OCI-LY1 (cell line): ENCODE data around the gene GRK1.

Source experiments
- H2AFZ ChIP-seq: fragments of 200-600 bp; sonication (generic), shearing (Covaris generic); 2 replicates; pipeline ENCODE4 v1.6.0; 2014; ENCODE audit warnings: antibody characterized with exemption, mild to moderate bottlenecking, low read length
- H3F3A ChIP-seq: fragments of 200-600 bp; sonication (generic), shearing (Covaris generic); 2 replicates; pipeline ENCODE4 v1.6.0; 2014; ENCODE audit warnings: mild to moderate bottlenecking, antibody characterized with exemption, low read length, moderate library complexity; ENCODE audit not compliant: insufficient read depth
- H3K27ac ChIP-seq: fragments of 200-600 bp; sonication (generic); 2 replicates; pipeline ENCODE4 v1.5.1; 2014; ENCODE audit warnings: low read length, mixed run types, mild to moderate bottlenecking, low read depth; ENCODE audit not compliant: poor library complexity, severe bottlenecking
- H3K27me3 ChIP-seq: fragments of 200-600 bp; sonication (generic); 2 replicates; pipeline ENCODE4 v1.6.0; 2014; ENCODE audit warnings: antibody characterized with exemption, mild to moderate bottlenecking, low read length, moderate library complexity; ENCODE audit not compliant: insufficient read depth
- H3K36me3 ChIP-seq: fragments of 200-600 bp; sonication (generic); 2 replicates; pipeline ENCODE4 v1.6.1; 2014; ENCODE audit warnings: mild to moderate bottlenecking, antibody characterized with exemption, low read length, moderate library complexity, mixed read lengths; ENCODE audit not compliant: insufficient read depth
- H3K4me1 ChIP-seq: fragments of 200-600 bp; sonication (generic); 2 replicates; pipeline ENCODE4 v1.5.1; 2014; ENCODE audit warnings: mild to moderate bottlenecking, low read length, moderate library complexity; ENCODE audit not compliant: insufficient read depth, severe bottlenecking
- H3K4me2 ChIP-seq: fragments of 200-600 bp; sonication (generic), shearing (Covaris generic); 2 replicates; pipeline ENCODE4 v1.6.1; 2014; ENCODE audit warnings: low read length
- H3K4me3 ChIP-seq: fragments of 200-600 bp; sonication (generic); 2 replicates; pipeline ENCODE4 v1.5.1; 2014; ENCODE audit warnings: low read length, low read depth, mild to moderate bottlenecking, mixed read lengths; ENCODE audit not compliant: poor library complexity, severe bottlenecking
- H3K79me2 ChIP-seq: fragments of 200-600 bp; shearing (Covaris generic); 2 replicates; pipeline ENCODE4 v1.6.1; 2016; ENCODE audit warnings: mixed run types, low read length, mixed read lengths; ENCODE audit not compliant: insufficient read depth
- H3K9ac ChIP-seq: fragments of 200-600 bp; sonication (generic), shearing (Covaris generic); 2 replicates; pipeline ENCODE4 v1.6.1; 2014; ENCODE audit warnings: mild to moderate bottlenecking, low read length, mixed read lengths
- H3K9me2 ChIP-seq: fragments of 200-600 bp; sonication (generic), shearing (Covaris generic); 2 replicates; pipeline ENCODE4 v1.6.1; 2014; ENCODE audit warnings: low read depth, mild to moderate bottlenecking, low read length, mixed read lengths
- H3K9me3 ChIP-seq: fragments of 200-600 bp; shearing (Covaris generic); 2 replicates; pipeline ENCODE4 v1.6.1; 2014; ENCODE audit warnings: low read length, mixed read lengths
- H4K20me1 ChIP-seq: fragments of 200-600 bp; sonication (generic), shearing (Covaris generic); 2 replicates; pipeline ENCODE4 v1.6.0; 2016; ENCODE audit warnings: mild to moderate bottlenecking, low read length; ENCODE audit not compliant: insufficient read depth
- EZH2 ChIP-seq: fragments of 200-600 bp; sonication (generic), shearing (Covaris generic); IDR thresholded peaks from 2 replicates; pipeline ENCODE4 v1.8.0; 2017; ENCODE audit warnings: borderline replicate concordance, mixed run types, mild to moderate bottlenecking, antibody characterized with exemption, low read length, moderate library complexity, mixed read lengths
- TF ChIP-seq, protein P1 (sequence below): fragments of 200-600 bp; sonication (generic), shearing (Covaris generic); IDR thresholded peaks from 2 replicates; pipeline ENCODE4 v1.5.1; 2017; ENCODE audit warnings: mild to moderate bottlenecking, antibody characterized with exemption, low read length, moderate library complexity, mixed read lengths

The GRK1 gene

DNA sequence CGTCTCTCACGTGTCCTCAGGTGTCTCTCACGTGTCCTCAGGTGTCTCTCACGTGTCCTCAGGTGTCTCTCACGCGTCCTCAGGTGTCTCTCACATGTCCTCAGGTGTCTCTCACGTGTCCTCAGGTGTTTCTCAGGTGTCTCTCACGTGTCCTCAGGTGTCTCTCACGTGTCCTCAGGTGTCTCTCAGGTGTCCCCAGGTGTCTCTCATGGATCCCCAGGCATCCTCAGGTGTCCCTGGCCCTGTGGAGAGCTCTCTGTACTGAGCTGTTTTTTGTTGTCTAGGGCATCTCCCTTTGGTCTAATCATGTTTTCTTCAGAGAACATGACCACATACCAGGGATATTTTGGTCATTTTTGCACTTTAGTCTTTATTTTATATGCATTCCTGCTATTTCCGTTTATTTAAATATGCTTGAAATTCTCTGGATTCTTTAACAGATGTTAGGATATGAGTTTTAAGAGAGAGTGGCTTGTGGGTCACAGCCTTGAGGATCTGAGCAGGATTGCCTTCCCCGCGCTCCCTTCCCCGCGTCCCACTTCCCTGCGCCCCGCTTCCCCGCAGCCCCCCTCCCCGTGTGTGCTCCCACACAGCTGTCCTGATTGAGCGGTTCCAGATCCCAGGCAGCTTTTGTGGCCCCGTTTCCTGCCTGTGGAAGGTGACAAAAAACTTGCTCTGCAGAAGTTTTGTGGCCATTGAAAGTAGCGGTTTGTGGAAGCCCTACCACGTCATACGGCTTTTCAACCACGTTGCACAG is 40.9 kb upstream of the GRK1 start:
- Histone ChIP-seq H4K20me1 (no peaks in the 10 kb centered on the region), H3K9ac (no peak overlapping the region), H3K9me2 (no peaks in the 10 kb centered on the region), H2AFZ (no peak overlapping the region), H3K4me2 (no peak overlapping the region), H3K27me3 (no peaks in the 10 kb centered on the region), H3K4me3 (no peak overlapping the region), H3K79me2 (peaks cover 12% of the 10 kb centered on the region; the same call in 1 of the 2 replicates), H3K9me3 (no peaks in the 10 kb centered on the region), H3K4me1 (no peaks in the 10 kb centered on the region), H3K27ac (no peak overlapping the region), H3K36me3 (peaks cover 98% of the 10 kb centered on the region), H3F3A (no peaks in the 10 kb centered on the region)
- no peak for TF ChIP-seq EZH2
- TF ChIP-seq, protein P1, sequence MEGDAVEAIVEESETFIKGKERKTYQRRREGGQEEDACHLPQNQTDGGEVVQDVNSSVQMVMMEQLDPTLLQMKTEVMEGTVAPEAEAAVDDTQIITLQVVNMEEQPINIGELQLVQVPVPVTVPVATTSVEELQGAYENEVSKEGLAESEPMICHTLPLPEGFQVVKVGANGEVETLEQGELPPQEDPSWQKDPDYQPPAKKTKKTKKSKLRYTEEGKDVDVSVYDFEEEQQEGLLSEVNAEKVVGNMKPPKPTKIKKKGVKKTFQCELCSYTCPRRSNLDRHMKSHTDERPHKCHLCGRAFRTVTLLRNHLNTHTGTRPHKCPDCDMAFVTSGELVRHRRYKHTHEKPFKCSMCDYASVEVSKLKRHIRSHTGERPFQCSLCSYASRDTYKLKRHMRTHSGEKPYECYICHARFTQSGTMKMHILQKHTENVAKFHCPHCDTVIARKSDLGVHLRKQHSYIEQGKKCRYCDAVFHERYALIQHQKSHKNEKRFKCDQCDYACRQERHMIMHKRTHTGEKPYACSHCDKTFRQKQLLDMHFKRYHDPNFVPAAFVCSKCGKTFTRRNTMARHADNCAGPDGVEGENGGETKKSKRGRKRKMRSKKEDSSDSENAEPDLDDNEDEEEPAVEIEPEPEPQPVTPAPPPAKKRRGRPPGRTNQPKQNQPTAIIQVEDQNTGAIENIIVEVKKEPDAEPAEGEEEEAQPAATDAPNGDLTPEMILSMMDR, result no peak

DNA sequence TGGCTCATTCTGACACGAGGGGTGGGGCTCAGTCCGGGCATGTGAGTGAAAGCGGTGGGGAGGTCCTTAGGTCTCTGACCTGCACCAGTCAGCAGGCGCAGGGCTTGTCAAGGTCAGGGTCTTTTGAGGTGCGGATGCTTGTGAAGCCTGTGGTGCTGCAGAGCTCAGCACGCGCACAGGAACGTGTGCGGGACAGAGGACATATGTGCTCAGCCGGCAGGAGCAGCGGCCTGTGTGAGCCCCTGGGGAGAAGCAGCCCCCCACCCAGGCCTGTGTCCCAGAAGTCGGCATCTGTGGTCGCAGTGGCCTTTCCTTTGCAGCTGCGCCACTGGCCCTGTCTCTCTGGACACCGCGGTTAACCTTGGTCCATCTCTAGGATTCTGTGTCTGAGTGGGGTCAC is 39.9 kb upstream of the GRK1 start:
- H3K9me3 ChIP-seq, result no peaks in the 10 kb centered on the region
- no peaks in the 10 kb centered on the region for H3F3A ChIP-seq
- TF ChIP-seq EZH2, result no peak
- TF ChIP-seq, protein P1, result no peak
- H3K4me1 ChIP-seq, result no peaks in the 10 kb centered on the region
- peaks cover 98% of the 10 kb centered on the region for H3K36me3 ChIP-seq
- H3K27me3 ChIP-seq, result no peaks in the 10 kb centered on the region
- H3K27ac ChIP-seq, result no peak overlapping the region
- no peak overlapping the region for H3K9ac ChIP-seq
- H3K4me2 ChIP-seq, result no peak overlapping the region
- no peaks in the 10 kb centered on the region for H3K9me2 ChIP-seq
- H4K20me1 ChIP-seq, result no peaks in the 10 kb centered on the region
- no peak overlapping the region for H2AFZ ChIP-seq
- H3K79me2 ChIP-seq, result peaks cover 12% of the 10 kb centered on the region; the same call in 1 of the 2 replicates
- no peak overlapping the region for H3K4me3 ChIP-seq

DNA sequence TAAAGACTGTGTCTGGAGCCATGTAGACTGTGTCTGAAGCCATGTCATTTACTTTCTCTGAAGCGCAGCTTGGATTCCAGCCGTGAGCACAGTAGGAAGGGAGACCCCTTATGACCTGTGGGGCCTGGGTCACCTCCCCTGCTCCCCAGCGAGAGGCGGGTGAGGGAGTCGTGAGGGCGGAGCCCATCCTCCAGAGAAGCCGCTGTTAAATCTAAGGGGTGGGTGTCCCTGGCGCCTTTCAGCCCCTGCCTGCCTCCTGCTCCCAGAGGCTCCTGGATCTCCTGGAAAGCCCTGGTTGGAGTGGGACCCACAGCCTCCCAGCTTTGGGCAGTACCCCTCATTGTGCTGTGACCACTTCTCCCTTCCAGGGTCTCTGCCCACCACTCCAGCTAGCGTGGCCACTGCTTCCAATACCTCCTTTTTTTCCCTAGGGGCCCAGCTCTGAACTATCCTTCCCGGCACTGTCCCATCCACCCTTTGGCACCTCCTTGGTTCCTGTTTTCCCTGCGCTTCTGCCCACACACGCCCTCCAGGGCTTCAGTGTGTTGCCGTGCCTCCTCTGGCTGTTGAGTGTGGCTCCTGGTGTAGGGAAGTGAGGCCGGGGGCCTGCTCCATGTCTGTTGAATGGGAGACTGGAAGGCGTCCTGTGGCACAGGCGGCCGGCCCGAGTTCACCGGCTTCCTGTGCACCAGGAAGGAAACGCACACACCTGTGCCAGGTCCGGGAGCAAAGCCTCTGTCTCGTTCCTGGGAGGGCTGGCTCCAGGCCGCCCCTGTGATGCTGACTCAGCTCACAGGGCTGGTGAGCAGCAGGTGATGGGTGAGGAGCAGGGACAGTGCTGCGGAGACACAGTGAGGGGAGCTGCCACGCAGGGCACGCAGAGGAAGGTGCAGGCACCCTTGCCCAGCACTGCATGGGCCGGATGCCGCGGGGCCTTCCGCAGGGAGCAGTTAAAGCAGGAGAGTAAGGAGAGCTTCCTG is 38.4 kb upstream of the GRK1 start:
- Histone ChIP-seq H3K27me3 (no peaks in the 10 kb centered on the region), H3K36me3 (peaks cover 98% of the 10 kb centered on the region), H3K9me2 (no peaks in the 10 kb centered on the region), H3K4me1 (no peaks in the 10 kb centered on the region), H3F3A (no peaks in the 10 kb centered on the region), H3K4me2 (no peak overlapping the region), H3K27ac (no peak overlapping the region), H3K79me2 (peaks cover 12% of the 10 kb centered on the region; the same call in 1 of the 2 replicates), H2AFZ (no peak overlapping the region), H3K9me3 (no peaks in the 10 kb centered on the region), H4K20me1 (no peaks in the 10 kb centered on the region), H3K9ac (no peak overlapping the region), H3K4me3 (no peak overlapping the region)
- TF ChIP-seq, protein P1, result no peak
- no peak for TF ChIP-seq EZH2
